Peyer's patch (tissue), 4 donors: ENCODE data around the gene AKNA.

Experiments used
- CTCF ChIP-seq, 6 experiments: fragments of 450-650 bp in 4 of 6; fragments of 200-600 bp in 2 of 6; sonication (generic) in 1 of 6; IDR thresholded peaks; one replicate each; pipeline ENCODE4 v1.5.1; 2017 to 2019; ENCODE audit warnings: antibody characterized with exemption in 6 of 6, mild to moderate bottlenecking in 3 of 6, moderate library complexity in 1 of 6
- POLR2A ChIP-seq, 2 donors: fragments of 450-650 bp; IDR thresholded peaks; one replicate each; pipeline ENCODE4 v1.5.1; 2017; ENCODE audit warnings: antibody characterized with exemption in 2 of 2, mild to moderate bottlenecking in 2 of 2, moderate library complexity in 2 of 2

- TF ChIP-seq CTCF (IDR thresholded peaks at IDR 0.05), result no peak
- no peak for TF ChIP-seq POLR2A (IDR thresholded peaks at IDR 0.05)
These were observed 98.7 kb downstream of the AKNA start for GRCh38 chr9:114289106-114289505.
